H1 (cell line): ENCODE results near the gene DDB1.

Experiments used
- CHD1 ChIP-seq: IDR thresholded peaks from 2 replicates; pipeline ENCODE4 v1.6.1; 2012; ENCODE audit warnings: low read depth, low read length, improper control_type of control experiment
- POLR2A ChIP-seq, 2 experiments: IDR thresholded peaks; 1 replicate in 1 of 2; 2 replicates in 1 of 2; pipeline ENCODE4 v1.6.1; 2011; ENCODE audit warnings: low read depth in 2 of 2, low read length in 2 of 2, mild to moderate bottlenecking in 2 of 2; ENCODE audit errors: control extremely low read depth in 1 of 2
- RAD21 ChIP-seq, 2 experiments: IDR thresholded peaks in 1 of 2; conservative IDR thresholded peaks in 1 of 2; 2 replicates each; pipeline ENCODE4 v1.6.1; 2011; ENCODE audit warnings: low read depth in 2 of 2, low read length in 2 of 2, improper control_type of control experiment in 1 of 2, inconsistent platforms in 1 of 2, mild to moderate bottlenecking in 1 of 2, moderate library complexity in 1 of 2
- SP1 ChIP-seq: IDR thresholded peaks from 2 replicates; pipeline ENCODE4 v1.6.1; 2011; ENCODE audit warnings: low read depth, low read length
- ZNF274 ChIP-seq: IDR thresholded peaks from 2 replicates; pipeline ENCODE4 v1.7.0; 2012; ENCODE audit warnings: low read length, borderline replicate concordance; ENCODE audit errors: extremely low read depth
- TF ChIP-seq, protein P1 (sequence below), 3 experiments: IDR thresholded peaks; 1 replicate in 2 of 3; 2 replicates in 1 of 3; pipeline versions ENCODE4 v1.5.1 to v1.6.1; 2011; ENCODE audit warnings: low read length in 3 of 3, mild to moderate bottlenecking in 3 of 3, inconsistent platforms in 2 of 3, low read depth in 1 of 3, moderate library complexity in 1 of 3; ENCODE audit not compliant: insufficient read depth in 1 of 3; ENCODE audit errors: control extremely low read depth in 1 of 3

DNA sequence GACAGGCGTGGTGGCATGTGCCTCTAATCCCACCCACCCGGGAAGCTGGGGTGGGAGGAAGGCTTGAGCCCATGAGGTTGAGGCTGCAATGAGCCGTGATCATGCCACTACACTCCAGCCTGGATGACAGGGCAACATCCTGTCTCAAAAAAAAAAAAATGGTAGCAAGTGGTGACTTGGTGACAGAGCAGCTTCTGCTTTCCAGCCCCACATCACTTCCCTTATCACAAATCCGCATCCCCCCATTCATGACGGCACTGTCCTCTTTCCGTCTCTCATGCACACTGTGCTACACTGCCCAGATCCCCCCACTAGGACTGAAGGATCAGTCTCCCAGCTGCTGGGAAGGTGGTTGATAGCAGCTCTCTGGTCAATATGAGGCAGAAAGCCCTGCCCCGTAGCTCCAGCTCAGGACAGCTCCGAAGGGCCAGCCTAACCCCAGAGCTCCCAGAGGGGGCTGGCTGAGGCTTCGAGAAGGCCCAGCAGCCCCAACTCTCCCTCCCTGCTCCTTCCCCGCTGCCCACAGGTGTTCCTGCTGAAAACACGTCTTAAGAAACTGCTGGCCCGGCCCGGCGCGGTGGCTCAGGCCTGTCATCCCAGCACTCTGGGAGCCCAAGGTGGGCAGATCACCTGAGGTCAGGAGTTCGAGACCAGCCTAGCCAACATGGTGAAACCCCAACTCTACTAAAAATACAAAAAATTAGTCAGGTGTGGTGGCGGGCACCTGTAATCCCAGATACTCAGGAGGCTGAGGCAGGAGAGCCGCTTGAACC, 76.0 kb downstream of the DDB1 start:
- TF ChIP-seq SP1: no peak
- TF ChIP-seq CHD1: no peak
- TF ChIP-seq, protein P1, sequence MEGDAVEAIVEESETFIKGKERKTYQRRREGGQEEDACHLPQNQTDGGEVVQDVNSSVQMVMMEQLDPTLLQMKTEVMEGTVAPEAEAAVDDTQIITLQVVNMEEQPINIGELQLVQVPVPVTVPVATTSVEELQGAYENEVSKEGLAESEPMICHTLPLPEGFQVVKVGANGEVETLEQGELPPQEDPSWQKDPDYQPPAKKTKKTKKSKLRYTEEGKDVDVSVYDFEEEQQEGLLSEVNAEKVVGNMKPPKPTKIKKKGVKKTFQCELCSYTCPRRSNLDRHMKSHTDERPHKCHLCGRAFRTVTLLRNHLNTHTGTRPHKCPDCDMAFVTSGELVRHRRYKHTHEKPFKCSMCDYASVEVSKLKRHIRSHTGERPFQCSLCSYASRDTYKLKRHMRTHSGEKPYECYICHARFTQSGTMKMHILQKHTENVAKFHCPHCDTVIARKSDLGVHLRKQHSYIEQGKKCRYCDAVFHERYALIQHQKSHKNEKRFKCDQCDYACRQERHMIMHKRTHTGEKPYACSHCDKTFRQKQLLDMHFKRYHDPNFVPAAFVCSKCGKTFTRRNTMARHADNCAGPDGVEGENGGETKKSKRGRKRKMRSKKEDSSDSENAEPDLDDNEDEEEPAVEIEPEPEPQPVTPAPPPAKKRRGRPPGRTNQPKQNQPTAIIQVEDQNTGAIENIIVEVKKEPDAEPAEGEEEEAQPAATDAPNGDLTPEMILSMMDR (IDR thresholded peaks at IDR 0.05; ENCODE audit: control extremely low read depth in 1 of 3, insufficient read depth in 1 of 3, low read depth in 1 of 3, low read length in 3 of 3): no peak
- TF ChIP-seq POLR2A (IDR thresholded peaks at IDR 0.05; ENCODE audit: control extremely low read depth in 1 of 2, low read depth in 2 of 2, low read length in 2 of 2): no peak
- no peak for TF ChIP-seq RAD21 (IDR thresholded peaks at IDR 0.05 in 1 of 2, conservative IDR thresholded peaks at IDR 0.05 in 1 of 2; ENCODE audit: low read depth in 2 of 2, low read length in 2 of 2)
- no peak for TF ChIP-seq ZNF274
